Spinal cord (tissue), 10 donors: Measurements from ENCODE around the gene NFIA. TPM values are rescaled to one million over a fixed set of nuclear protein-coding genes. Genes with fewer than 3 reads are reported as not detected.

Experiments used
- DNase-seq, 6 donors: peaks; one replicate each; pipeline versions ENCODE4 v3.0.0 to v3.0.0-alpha.2; 2013 to 2015; ENCODE audit warnings: low spot score in 6 of 6, low read depth in 4 of 6
- H3K27ac ChIP-seq: one replicate; pipeline ENCODE4 v1.5.1; 2013; ENCODE audit warnings: low read depth, low read length, control low read depth
- H3K27me3 ChIP-seq: one replicate; pipeline ENCODE4 v1.6.1; 2013; ENCODE audit warnings: low read length; ENCODE audit not compliant: control insufficient read depth, insufficient read depth
- H3K36me3 ChIP-seq: one replicate; pipeline ENCODE4 v1.6.1; 2013; ENCODE audit warnings: low read length; ENCODE audit not compliant: control insufficient read depth, insufficient read depth
- H3K4me1 ChIP-seq: one replicate; pipeline ENCODE4 v1.6.1; 2013; ENCODE audit warnings: low read length; ENCODE audit not compliant: control insufficient read depth, insufficient read depth
- H3K4me3 ChIP-seq: one replicate; pipeline ENCODE4 v1.5.1; 2013; ENCODE audit warnings: low read depth, low read length, control low read depth
- H3K9me3 ChIP-seq: one replicate; pipeline ENCODE4 v1.6.1; 2013; ENCODE audit warnings: low read length; ENCODE audit not compliant: control insufficient read depth, insufficient read depth
- WGBS: methylation state at CpG from one replicate; pipeline ENCODE4 v1.1.5; 2013; ENCODE audit warnings: missing lambda C conversion rate; ENCODE audit not compliant: insufficient coverage; 5-methylcytosine and 5-hydroxymethylcytosine counted together
- polyA plus RNA-seq, 2 donors: library from polyadenylated mRNA; unstranded; fragments of 120-200 nt; gene quantifications; one replicate each; pipeline ENCODE4 v1.2.1, GENCODE V29; 2013; ENCODE audit not compliant: insufficient read length in 2 of 2
- total RNA-seq, 2 donors: library from RNA; depleted of rRNA in 1 of 2; stranded (reverse); fragments of 120-200 nt in 1 of 2; fragments of >200 nt in 1 of 2; gene quantifications; one replicate each; pipeline versions ENCODE4 v1.2.3 to v1.2.4, GENCODE V29; 2013 to 2014
- donor health status: healthy.

NFIA gene
- total and polyA plus RNA-seq, 4 donors = 36.1 to 77.2 (median 62.5) TPM

- H3K4me3 ChIP-seq = no peak overlapping the region
- peak overlapping the region; percentile 25 for H3K27ac ChIP-seq
- 91% methylated on average over 7 of the region's 8 CpGs for WGBS
- H3K9me3 ChIP-seq = no peaks in the 10 kb centered on the region
- H3K4me1 ChIP-seq = peaks cover 5% of the 10 kb centered on the region
- no peaks in the 10 kb centered on the region for H3K36me3 ChIP-seq
- no peak for DNase-seq
- H3K27me3 ChIP-seq = no peaks in the 10 kb centered on the region
Measured at GRCh38 chr1:61358770-61359455, 276.6 kb downstream of the NFIA start.

GRCh38 chr1:61361931-61362330 lies 279.6 kb downstream of the NFIA start:
- peak in 2 of 6 donors; percentile 44 to 62 for DNase-seq
- no CpG with 5 or more reads among the region's 2 CpGs for WGBS
- Histone ChIP-seq H3K4me1 (peaks cover 5% of the 10 kb centered on the region), H3K27ac (no peak overlapping the region), H3K9me3 (no peaks in the 10 kb centered on the region), H3K27me3 (no peaks in the 10 kb centered on the region), H3K36me3 (no peaks in the 10 kb centered on the region), H3K4me3 (no peak overlapping the region)

GRCh38 chr1:61362351-61362750 lies 280.0 kb downstream of the NFIA start:
- no peak overlapping the region for H3K4me3 ChIP-seq
- H3K36me3 ChIP-seq = no peaks in the 10 kb centered on the region
- H3K9me3 ChIP-seq = no peaks in the 10 kb centered on the region
- DNase-seq = no peak
- H3K27me3 ChIP-seq = no peaks in the 10 kb centered on the region
- no peak overlapping the region for H3K27ac ChIP-seq
- 80% methylated on average over 1 of the region's 2 CpGs for WGBS
- H3K4me1 ChIP-seq = peaks cover 5% of the 10 kb centered on the region

DNA sequence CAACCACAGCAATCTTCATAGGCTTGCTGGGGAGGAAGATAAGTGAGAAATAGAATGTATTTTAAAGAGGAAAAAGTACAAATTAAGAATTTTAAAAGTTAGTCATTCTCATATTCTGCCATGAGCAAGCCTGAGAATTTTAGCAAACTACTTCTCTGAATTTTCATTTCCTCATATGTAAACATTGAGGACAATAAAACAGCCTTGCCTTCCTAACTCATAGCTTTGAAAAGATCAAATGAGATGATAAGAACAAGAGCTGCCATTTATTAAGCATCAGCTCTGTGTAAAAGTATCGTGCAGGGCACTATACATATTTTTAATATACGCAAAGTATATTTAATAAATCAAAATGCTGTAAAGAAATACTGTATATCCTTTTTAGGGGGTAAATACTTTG lies 286.0 kb downstream of the NFIA start:
- Histone ChIP-seq H3K27me3 (no peaks in the 10 kb centered on the region), H3K4me1 (no peaks in the 10 kb centered on the region), H3K4me3 (no peak overlapping the region), H3K9me3 (no peaks in the 10 kb centered on the region), H3K27ac (no peak overlapping the region), H3K36me3 (no peaks in the 10 kb centered on the region)
- no peak for DNase-seq
- no CpG with 5 or more reads among the region's 2 CpGs for WGBS

DNA sequence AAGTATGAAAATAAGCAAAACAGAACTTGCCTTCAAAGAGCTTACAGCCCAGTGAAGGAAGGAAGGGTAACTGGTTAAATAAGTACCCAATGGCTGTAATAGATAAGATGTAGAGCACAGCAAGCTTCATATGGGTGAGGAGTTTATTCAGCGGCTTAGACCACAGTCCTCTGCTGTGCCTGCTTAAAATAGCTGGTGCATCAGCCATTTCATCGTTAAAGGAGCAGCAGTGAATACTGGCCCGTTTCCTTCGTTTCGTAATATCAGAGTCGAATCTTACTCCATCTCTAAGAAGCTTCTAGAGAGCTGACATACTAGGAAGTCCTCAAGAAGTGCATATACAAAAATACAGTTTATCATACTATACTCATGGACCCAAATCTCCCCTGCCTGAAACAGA lies 286.5 kb downstream of the NFIA start:
- H3K4me1 ChIP-seq = no peaks in the 10 kb centered on the region
- H3K27me3 ChIP-seq = no peaks in the 10 kb centered on the region
- H3K9me3 ChIP-seq = no peaks in the 10 kb centered on the region
- H3K36me3 ChIP-seq = no peaks in the 10 kb centered on the region
- H3K27ac ChIP-seq = no peak overlapping the region
- no peak overlapping the region for H3K4me3 ChIP-seq
- 95% methylated on average over 2 of the region's 6 CpGs for WGBS
- no peak for DNase-seq

GRCh38 chr1:61370177-61370912 lies 288.0 kb downstream of the NFIA start:
- Histone ChIP-seq H3K36me3 (no peaks in the 10 kb centered on the region), H3K27me3 (no peaks in the 10 kb centered on the region), H3K4me1 (no peaks in the 10 kb centered on the region), H3K9me3 (no peaks in the 10 kb centered on the region), H3K4me3 (no peak overlapping the region), H3K27ac (no peak overlapping the region)
- no peak for DNase-seq
- 87% methylated on average over 3 of the region's 10 CpGs for WGBS

DNA sequence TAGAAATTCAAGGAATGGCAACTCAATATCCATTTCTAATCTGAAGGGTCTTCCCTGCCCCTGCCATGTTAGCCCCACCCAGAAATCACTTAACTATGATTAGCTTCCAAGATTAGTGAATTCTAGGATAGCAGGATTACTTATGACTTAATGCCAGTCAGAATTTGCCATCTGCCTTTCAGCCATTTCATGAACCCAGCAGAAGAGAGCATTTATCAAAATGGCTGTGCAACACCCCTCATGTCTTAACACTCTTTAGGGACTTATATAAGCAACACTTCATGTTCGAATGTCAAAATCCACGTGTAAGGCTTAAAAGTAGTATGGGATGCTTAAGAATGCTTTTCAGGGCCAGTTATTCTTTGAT lies 288.5 kb downstream of the NFIA start:
- Histone ChIP-seq H3K27ac (no peak overlapping the region), H3K9me3 (no peaks in the 10 kb centered on the region), H3K4me3 (no peak overlapping the region), H3K36me3 (no peaks in the 10 kb centered on the region), H3K27me3 (no peaks in the 10 kb centered on the region), H3K4me1 (no peaks in the 10 kb centered on the region)
- DNase-seq = no peak
- WGBS = no CpG with 5 or more reads among the region's 2 CpGs

DNA sequence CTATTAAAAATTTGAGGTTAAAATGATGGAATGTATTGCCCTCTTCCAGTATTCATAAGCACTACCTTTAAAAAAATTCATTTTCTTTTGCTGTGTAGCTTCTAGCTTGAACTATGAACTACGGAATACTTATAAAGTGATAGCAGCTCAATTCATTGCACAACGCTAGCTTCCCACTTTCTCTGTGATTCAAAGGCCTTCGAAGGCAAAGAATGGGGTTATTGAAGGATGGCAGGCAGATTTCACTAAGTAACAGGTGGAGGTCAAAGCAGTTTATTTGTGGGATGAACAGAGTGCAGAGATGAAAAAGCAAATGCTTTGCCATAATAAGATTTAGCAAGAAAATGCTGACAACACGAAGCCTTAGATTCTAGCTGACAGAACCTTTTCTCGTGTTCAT lies 290.6 kb downstream of the NFIA start:
- H3K4me3 ChIP-seq = no peak overlapping the region

GRCh38 chr1:61374156-61374555 lies 291.8 kb downstream of the NFIA start:
- no peaks in the 10 kb centered on the region for H3K27me3 ChIP-seq
- peak in 1 of 6 donors; percentile 76 for DNase-seq
- no peak overlapping the region for H3K4me3 ChIP-seq
- WGBS = no CpG with 5 or more reads among the region's 1 CpG
- no peaks in the 10 kb centered on the region for H3K9me3 ChIP-seq
- H3K27ac ChIP-seq = no peak overlapping the region
- no peaks in the 10 kb centered on the region for H3K4me1 ChIP-seq
- H3K36me3 ChIP-seq = no peaks in the 10 kb centered on the region

More for the DNA sequence above, 290.6 kb downstream of the NFIA start:
- peak in 2 of 6 donors; percentile 18 to 38 for DNase-seq
- H3K9me3 ChIP-seq = no peaks in the 10 kb centered on the region
- WGBS = 72% methylated on average over 2 of the region's 5 CpGs
- H3K27ac ChIP-seq = peak overlapping the region; percentile 6
- no peaks in the 10 kb centered on the region for H3K27me3 ChIP-seq
- no peaks in the 10 kb centered on the region for H3K36me3 ChIP-seq
- no peaks in the 10 kb centered on the region for H3K4me1 ChIP-seq
